ENCODE results near the gene CYP2A6.
"Not testable (repeated sequence)": the region's sequence is repeated elsewhere in the genome, so short reads cannot be mapped to it uniquely, and the experiment has no call there.

DNA sequence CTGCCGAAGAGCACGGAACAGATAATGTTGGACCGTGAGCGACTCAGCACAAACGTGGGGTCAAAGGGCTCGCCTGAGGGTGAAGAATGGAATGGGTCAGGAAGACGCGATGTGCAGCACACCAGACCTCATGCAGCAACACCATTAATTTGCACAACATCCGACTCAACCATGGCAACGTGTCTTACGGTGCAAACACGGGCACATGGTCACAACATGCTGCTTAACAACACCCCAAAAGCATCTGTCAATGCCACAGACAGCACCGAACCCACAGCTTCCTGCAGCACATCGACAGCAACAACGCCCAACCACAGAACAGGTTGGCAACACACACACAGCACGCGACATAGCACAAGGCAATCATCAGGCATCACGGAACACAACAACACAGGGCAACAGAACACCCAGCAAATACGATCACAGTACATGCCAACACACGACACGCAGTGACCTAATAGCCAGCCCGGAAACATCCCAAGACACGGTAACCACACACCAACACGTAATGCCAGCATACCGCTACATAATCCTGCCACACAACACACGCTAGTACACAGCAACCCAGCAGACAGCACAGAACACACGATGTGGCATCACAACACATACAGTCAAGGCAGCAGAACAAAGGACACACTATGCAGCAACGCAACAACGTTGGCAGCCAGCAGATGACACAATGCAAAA is 23.4 kb downstream of the CYP2A6 start:
- TF ChIP-seq POLR2A, EP300, POLR2AphosphoS5 (IDR thresholded peaks at IDR 0.05): not testable (repeated sequence)
- TF ChIP-seq, protein P1, sequence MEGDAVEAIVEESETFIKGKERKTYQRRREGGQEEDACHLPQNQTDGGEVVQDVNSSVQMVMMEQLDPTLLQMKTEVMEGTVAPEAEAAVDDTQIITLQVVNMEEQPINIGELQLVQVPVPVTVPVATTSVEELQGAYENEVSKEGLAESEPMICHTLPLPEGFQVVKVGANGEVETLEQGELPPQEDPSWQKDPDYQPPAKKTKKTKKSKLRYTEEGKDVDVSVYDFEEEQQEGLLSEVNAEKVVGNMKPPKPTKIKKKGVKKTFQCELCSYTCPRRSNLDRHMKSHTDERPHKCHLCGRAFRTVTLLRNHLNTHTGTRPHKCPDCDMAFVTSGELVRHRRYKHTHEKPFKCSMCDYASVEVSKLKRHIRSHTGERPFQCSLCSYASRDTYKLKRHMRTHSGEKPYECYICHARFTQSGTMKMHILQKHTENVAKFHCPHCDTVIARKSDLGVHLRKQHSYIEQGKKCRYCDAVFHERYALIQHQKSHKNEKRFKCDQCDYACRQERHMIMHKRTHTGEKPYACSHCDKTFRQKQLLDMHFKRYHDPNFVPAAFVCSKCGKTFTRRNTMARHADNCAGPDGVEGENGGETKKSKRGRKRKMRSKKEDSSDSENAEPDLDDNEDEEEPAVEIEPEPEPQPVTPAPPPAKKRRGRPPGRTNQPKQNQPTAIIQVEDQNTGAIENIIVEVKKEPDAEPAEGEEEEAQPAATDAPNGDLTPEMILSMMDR (IDR thresholded peaks at IDR 0.05), result not testable (repeated sequence)

Data from gastroesophageal sphincter (tissue), 3 donors.